Esophagus muscularis mucosa (tissue), 4 donors: ENCODE measurements around the gene TRAF1. TPM values are rescaled to one million over a fixed set of nuclear protein-coding genes. Genes with fewer than 3 reads are reported as not detected.
"Not testable (repeated sequence)": the region's sequence is repeated elsewhere in the genome, so short reads cannot be mapped to it uniquely, and the experiment has no call there.

Experiments
- DNase-seq: peaks from one replicate; pipeline ENCODE4 v3.0.0-alpha.2; 2017; ENCODE audit errors: extremely low spot score
- H3K27ac ChIP-seq, 4 donors: fragments of 200-600 bp; sonication (generic); replicated peaks in 1 of 4; 1 replicate in 3 of 4; 2 replicates in 1 of 4; pipeline ENCODE4 v1.5.1; 2016 to 2019; ENCODE audit warnings: mild to moderate bottlenecking in 1 of 4
- H3K27me3 ChIP-seq, 4 donors: fragments of 200-600 bp; sonication (generic); one replicate each; pipeline versions ENCODE4 v1.5.1 to v1.6.0; 2016 to 2019
- H3K36me3 ChIP-seq, 4 donors: fragments of 200-600 bp; sonication (generic); one replicate each; pipeline ENCODE4 v1.5.1; 2016 to 2019
- H3K4me1 ChIP-seq, 4 donors: fragments of 200-600 bp; sonication (generic); one replicate each; pipeline ENCODE4 v1.5.1; 2016 to 2019
- H3K4me3 ChIP-seq, 4 donors: fragments of 200-600 bp; sonication (generic); 1 replicate in 2 of 4; 2 replicates in 2 of 4; pipeline ENCODE4 v1.5.1; 2016 to 2019; ENCODE audit warnings: mild to moderate bottlenecking in 4 of 4, moderate library complexity in 1 of 4
- H3K9me3 ChIP-seq, 4 donors: fragments of 200-600 bp; sonication (generic); 1 replicate in 3 of 4; 2 replicates in 1 of 4; pipeline ENCODE4 v1.5.1; 2016 to 2019
- EP300 ChIP-seq: sonication (generic); formaldehyde crosslinking; IDR thresholded peaks from one replicate; pipeline ENCODE4 v1.6.1; 2017; ENCODE audit warnings: antibody characterized with exemption
- POLR2A ChIP-seq: fragments of 450-650 bp; IDR thresholded peaks from one replicate; pipeline ENCODE4 v1.6.1; 2017; ENCODE audit warnings: antibody characterized with exemption, moderate library complexity, mild to moderate bottlenecking, low read depth
- POLR2AphosphoS5 ChIP-seq, 2 donors: sonication (generic); formaldehyde crosslinking; IDR thresholded peaks; one replicate each; pipeline ENCODE4 v1.6.1; 2017; ENCODE audit warnings: antibody characterized with exemption in 2 of 2
- WGBS: methylation state at CpG from one replicate; pipeline ENCODE4 v1.1.5; 2018; 5-methylcytosine and 5-hydroxymethylcytosine counted together
- intact Hi-C: fragments of 100-400 bp; cut with DNase I; formaldehyde crosslinking; loops from one replicate; pipeline ENCODE4 v1.15.1; 2023
- total RNA-seq, 4 donors: library from RNA; depleted of rRNA; stranded (reverse); fragments of >200 nt; gene quantifications; one replicate each; pipeline versions ENCODE4 v1.1.0 to v1.2.1, GENCODE V29; 2016
- TF ChIP-seq, protein P1 (sequence below), 3 experiments: fragments of 200-600 bp in 2 of 3; fragments of 450-650 bp in 1 of 3; sonication (generic) in 2 of 3; IDR thresholded peaks; one replicate each; pipeline ENCODE4 v1.5.1; 2017 to 2019; ENCODE audit warnings: antibody characterized with exemption in 3 of 3, mild to moderate bottlenecking in 2 of 3, moderate library complexity in 1 of 3

Gene TRAF1, protein sequence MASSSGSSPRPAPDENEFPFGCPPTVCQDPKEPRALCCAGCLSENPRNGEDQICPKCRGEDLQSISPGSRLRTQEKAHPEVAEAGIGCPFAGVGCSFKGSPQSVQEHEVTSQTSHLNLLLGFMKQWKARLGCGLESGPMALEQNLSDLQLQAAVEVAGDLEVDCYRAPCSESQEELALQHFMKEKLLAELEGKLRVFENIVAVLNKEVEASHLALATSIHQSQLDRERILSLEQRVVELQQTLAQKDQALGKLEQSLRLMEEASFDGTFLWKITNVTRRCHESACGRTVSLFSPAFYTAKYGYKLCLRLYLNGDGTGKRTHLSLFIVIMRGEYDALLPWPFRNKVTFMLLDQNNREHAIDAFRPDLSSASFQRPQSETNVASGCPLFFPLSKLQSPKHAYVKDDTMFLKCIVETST
- total RNA-seq = 1 to 10 TPM; 4.0 to 7.4 (median 5.5) TPM

DNA sequence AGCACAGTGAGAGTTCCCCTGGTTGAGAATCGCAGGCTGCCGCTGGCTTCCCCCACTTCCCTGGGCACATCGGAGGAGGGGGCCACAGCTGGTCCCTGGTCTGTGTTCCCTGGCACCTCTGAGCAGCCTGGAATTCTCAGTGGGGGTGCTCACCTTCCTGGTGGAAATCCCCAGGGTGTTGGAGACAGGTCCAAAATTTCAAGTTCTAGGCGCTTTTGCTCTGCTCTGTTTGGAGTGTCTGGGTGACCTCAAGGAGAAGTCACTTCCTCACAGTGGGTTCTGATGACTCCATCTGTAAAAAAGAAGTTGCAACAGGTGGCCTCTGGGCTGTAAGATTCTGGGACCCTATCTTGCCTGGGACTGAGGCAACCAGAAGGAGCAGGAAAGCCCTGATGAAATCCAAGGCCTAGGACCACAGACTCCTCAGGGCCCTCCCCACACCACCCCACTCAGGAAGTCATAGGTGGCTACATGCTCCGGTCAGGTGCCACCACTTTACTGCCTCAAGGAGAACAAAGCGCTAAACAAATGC, at the start of gene TRAF1:
Gene TRAF1, minus strand, starts transcription at position 400 of the 532 bp plus-strand sequence. CDS start 721 bp downstream, outside the sequence.
- TF ChIP-seq POLR2A (no peak), POLR2AphosphoS5 (IDR thresholded peaks at IDR 0.05) (no peak), EP300 (no peak)
- TF ChIP-seq, protein P1, sequence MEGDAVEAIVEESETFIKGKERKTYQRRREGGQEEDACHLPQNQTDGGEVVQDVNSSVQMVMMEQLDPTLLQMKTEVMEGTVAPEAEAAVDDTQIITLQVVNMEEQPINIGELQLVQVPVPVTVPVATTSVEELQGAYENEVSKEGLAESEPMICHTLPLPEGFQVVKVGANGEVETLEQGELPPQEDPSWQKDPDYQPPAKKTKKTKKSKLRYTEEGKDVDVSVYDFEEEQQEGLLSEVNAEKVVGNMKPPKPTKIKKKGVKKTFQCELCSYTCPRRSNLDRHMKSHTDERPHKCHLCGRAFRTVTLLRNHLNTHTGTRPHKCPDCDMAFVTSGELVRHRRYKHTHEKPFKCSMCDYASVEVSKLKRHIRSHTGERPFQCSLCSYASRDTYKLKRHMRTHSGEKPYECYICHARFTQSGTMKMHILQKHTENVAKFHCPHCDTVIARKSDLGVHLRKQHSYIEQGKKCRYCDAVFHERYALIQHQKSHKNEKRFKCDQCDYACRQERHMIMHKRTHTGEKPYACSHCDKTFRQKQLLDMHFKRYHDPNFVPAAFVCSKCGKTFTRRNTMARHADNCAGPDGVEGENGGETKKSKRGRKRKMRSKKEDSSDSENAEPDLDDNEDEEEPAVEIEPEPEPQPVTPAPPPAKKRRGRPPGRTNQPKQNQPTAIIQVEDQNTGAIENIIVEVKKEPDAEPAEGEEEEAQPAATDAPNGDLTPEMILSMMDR (IDR thresholded peaks at IDR 0.05) = no peak
- Histone ChIP-seq H3K27ac (peak within 1 kb of the TSS; percentile 91 to 98 (median 94)), H3K4me1 (peaks cover 23 to 56% (median 41%) of the 10 kb centered on the region in 4 donors), H3K9me3 (no peaks in the 10 kb centered on the region), H3K27me3 (no peaks in the 10 kb centered on the region), H3K4me3 (no peak within 1 kb of the TSS), H3K36me3 (no peaks in the 10 kb centered on the region)
- 75% methylated on average over 6 of the region's 6 CpGs for WGBS
- DNase-seq = no peak
- intact Hi-C loops = loop anchor here (2.0 kb wide), 1 partner anchor 50 kb away; the partner anchor contains the start of gene PHF19

DNA sequence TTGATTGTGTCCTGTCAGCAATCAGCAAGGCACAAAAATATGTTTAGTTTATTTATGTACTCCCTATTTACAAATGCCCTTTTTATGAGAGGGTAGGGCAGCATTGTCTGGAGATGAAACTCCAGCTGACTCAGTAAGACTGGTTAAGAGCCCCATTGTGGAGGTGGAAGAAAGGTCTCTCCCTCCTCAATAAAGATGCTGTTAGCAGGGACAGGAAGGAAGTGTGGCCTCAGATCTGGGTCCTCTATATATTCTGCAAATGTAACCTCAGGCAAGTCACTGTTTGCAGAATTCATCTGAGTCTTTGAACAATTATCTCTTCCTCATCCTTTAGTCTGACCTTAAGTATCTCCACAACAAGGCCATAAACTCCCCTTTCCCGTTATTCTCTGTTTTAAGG, 48.3 kb upstream of the TRAF1 start:
- no peaks in the 10 kb centered on the region for H3K9me3 ChIP-seq
- DNase-seq = peak; percentile 37
- 95% methylated on average over 1 of the region's 1 CpG for WGBS
- no peaks in the 10 kb centered on the region for H3K27me3 ChIP-seq
- peaks cover 0 to 23% (median 6%) of the 10 kb centered on the region in 4 donors for H3K36me3 ChIP-seq
- no peak overlapping the region for H3K4me3 ChIP-seq
- TF ChIP-seq, protein P1 (IDR thresholded peaks at IDR 0.05) = no peak
- TF ChIP-seq POLR2A (no peak), POLR2AphosphoS5 (IDR thresholded peaks at IDR 0.05) (no peak), EP300 (no peak)
- intact Hi-C loops = no loop called here
- no peak overlapping the region for H3K27ac ChIP-seq
- no peaks in the 10 kb centered on the region for H3K4me1 ChIP-seq

DNA sequence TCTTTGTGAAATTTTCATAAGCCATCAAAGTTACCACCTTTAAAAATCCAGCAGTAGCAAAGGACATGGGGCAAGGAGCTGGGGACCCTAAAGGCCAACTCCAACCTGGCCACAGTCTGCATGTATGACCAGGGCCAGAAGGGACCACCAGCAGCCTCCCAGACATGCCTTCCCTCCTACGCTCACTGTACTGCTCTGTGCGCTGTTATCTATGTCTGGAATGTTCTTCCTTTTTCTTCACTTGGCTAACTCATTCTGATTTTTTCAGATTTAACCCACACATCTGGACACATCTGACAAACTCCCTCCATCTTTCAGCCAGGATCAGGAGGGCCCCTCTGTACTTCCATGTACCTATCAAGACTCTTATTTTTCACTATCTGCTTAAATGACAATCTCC, 47.6 kb upstream of the TRAF1 start:
- Histone ChIP-seq H3K36me3 (peaks cover 0 to 16% (median 6%) of the 10 kb centered on the region in 4 donors), H3K27me3 (no peaks in the 10 kb centered on the region), H3K4me3 (no peak overlapping the region), H3K9me3 (no peaks in the 10 kb centered on the region), H3K4me1 (no peaks in the 10 kb centered on the region), H3K27ac (no peak overlapping the region)
- TF ChIP-seq, protein P1 (IDR thresholded peaks at IDR 0.05) = no peak
- TF ChIP-seq POLR2AphosphoS5 (IDR thresholded peaks at IDR 0.05) = no peak
- DNase-seq = peak; percentile 29
- intact Hi-C loops = no loop called here
- WGBS = 78% methylated on average over 2 of the region's 2 CpGs

DNA sequence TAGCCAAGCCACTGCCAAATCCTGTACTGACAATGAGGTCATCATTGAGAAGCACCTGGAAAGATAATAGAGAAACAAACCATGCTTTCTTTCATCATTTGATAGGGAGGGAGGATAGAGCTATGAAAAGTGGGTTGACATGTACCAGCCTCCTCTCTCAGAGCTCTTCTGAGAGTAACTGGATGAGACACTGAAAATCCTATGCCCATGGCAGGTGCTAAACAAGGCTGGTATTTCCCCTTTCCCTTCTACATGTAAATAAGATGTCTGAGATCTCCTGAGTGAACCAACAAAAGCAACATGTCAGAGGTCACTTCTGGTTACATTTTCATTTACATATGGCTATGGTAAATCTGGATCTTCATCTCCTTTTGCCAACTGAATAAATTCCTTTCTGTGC, 45.3 kb upstream of the TRAF1 start:
- no peak for DNase-seq
- Histone ChIP-seq H3K27me3 (no peaks in the 10 kb centered on the region), H3K9me3 (no peaks in the 10 kb centered on the region), H3K27ac (no peak overlapping the region), H3K36me3 (peaks cover 0 to 10% (median 4%) of the 10 kb centered on the region in 4 donors), H3K4me1 (peaks cover 0 to 3% (median 2%) of the 10 kb centered on the region in 4 donors), H3K4me3 (no peak overlapping the region)
- intact Hi-C loops = no loop called here
- no peak for TF ChIP-seq POLR2A
- no peak for TF ChIP-seq POLR2AphosphoS5 (IDR thresholded peaks at IDR 0.05)
- TF ChIP-seq, protein P1 (IDR thresholded peaks at IDR 0.05) = no peak
- no peak for TF ChIP-seq EP300

DNA sequence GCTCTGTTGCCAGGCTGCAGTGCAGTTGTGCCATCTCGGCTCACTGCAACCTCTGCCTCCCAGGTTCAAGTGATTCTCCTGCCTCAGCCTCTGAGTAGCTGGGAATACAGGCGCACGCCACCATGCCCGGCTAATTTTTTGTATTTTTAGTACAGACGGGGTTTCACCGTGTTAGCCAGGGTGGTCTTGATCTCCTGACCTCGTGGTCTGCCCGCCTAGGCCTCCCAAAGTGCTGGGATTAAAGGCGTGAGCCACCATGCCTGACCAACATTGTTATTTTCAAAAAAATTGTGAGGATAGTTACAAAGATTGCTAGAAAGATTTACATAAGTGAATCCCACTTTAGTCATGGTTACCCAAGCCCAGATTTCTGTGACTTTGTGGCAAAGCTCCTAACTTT, 44.9 kb upstream of the TRAF1 start:
- 92% methylated on average over 9 of the region's 9 CpGs for WGBS
- intact Hi-C loops, H3K4me1 ChIP-seq, H3K27ac ChIP-seq, H3K9me3 ChIP-seq, H3K36me3 ChIP-seq, H3K27me3 ChIP-seq, H3K4me3 ChIP-seq: not testable (repeated sequence)
- DNase-seq = peak; percentile 68
